ENCODE results near the gene GNAZ. TPM values are rescaled to one million over a fixed set of nuclear protein-coding genes. Genes with fewer than 3 reads are reported as not detected.

The GNAZ gene
- total RNA-seq, 4 donors from 2014 or later, result 50.1 to 89.2 (median 55.0) TPM

GRCh38 chr22:23054531-23055257 is 15.6 kb upstream of the GNAZ start:
- no peak for TF ChIP-seq POLR2AphosphoS5 (IDR thresholded peaks at IDR 0.05)
- TF ChIP-seq EP300 (IDR thresholded peaks at IDR 0.05), result no peak
- TF ChIP-seq CTCF (IDR thresholded peaks at IDR 0.05), result no peak
- TF ChIP-seq POLR2A (IDR thresholded peaks at IDR 0.05), result no peak
- H3K27me3 ChIP-seq, result peaks cover 7% of the 10 kb centered on the region
- H3K27ac ChIP-seq, result no peak overlapping the region
- no peaks in the 10 kb centered on the region for H3K4me1 ChIP-seq
- 80 to 87% methylated on average over 3 to 5 of the region's 5 CpGs for WGBS, 2 donors (ENCODE audit: low coverage in 1 of 2)
- peaks cover 0 to 26% (median 0%) of the 10 kb centered on the region in 3 donors for H3K9me3 ChIP-seq
- no peaks in the 10 kb centered on the region for H3K36me3 ChIP-seq
- H3K4me3 ChIP-seq, result no peak overlapping the region
- no peak for ATAC-seq

GRCh38 chr22:23055449-23056179 is 14.7 kb upstream of the GNAZ start:
- Histone ChIP-seq H3K4me3 (no peak overlapping the region), H3K36me3 (no peaks in the 10 kb centered on the region), H3K9me3 (peaks cover 0 to 26% (median 0%) of the 10 kb centered on the region in 3 donors), H3K4me1 (no peaks in the 10 kb centered on the region), H3K27ac (no peak overlapping the region), H3K27me3 (peaks cover 7% of the 10 kb centered on the region)
- TF ChIP-seq CTCF (IDR thresholded peaks at IDR 0.05) (no peak), POLR2AphosphoS5 (IDR thresholded peaks at IDR 0.05) (no peak), EP300 (IDR thresholded peaks at IDR 0.05) (no peak), POLR2A (IDR thresholded peaks at IDR 0.05) (no peak)
- 77 to 83% methylated on average over 5 to 6 of the region's 7 CpGs for WGBS, 2 donors (ENCODE audit: low coverage in 1 of 2)
- ATAC-seq, result no peak

GRCh38 chr22:23057331-23057730 is 13.0 kb upstream of the GNAZ start:
- TF ChIP-seq EP300 (IDR thresholded peaks at IDR 0.05) (no peak), POLR2A (IDR thresholded peaks at IDR 0.05) (no peak), CTCF (IDR thresholded peaks at IDR 0.05) (no peak), POLR2AphosphoS5 (IDR thresholded peaks at IDR 0.05) (no peak)
- ATAC-seq, result no peak
- H3K9me3 ChIP-seq, result peaks cover 0 to 26% (median 0%) of the 10 kb centered on the region in 3 donors
- H3K27ac ChIP-seq, result no peak overlapping the region
- peaks cover 7% of the 10 kb centered on the region for H3K27me3 ChIP-seq
- H3K36me3 ChIP-seq, result no peaks in the 10 kb centered on the region
- H3K4me1 ChIP-seq, result no peaks in the 10 kb centered on the region
- H3K4me3 ChIP-seq, result no peak overlapping the region
- 23 to 33% methylated on average over 1 of the region's 1 CpG for WGBS, 2 donors (ENCODE audit: low coverage in 1 of 2)

- no peak overlapping the region for H3K4me3 ChIP-seq
- H3K27me3 ChIP-seq, result peaks cover 6% of the 10 kb centered on the region
- no CpG with 5 or more reads among the region's 2 CpGs for WGBS, 2 donors (ENCODE audit: low coverage in 1 of 2)
- no peaks in the 10 kb centered on the region for H3K4me1 ChIP-seq
- no peak for TF ChIP-seq CTCF (IDR thresholded peaks at IDR 0.05)
- no peak for TF ChIP-seq POLR2A (IDR thresholded peaks at IDR 0.05)
- TF ChIP-seq EP300 (IDR thresholded peaks at IDR 0.05), result no peak
- TF ChIP-seq POLR2AphosphoS5 (IDR thresholded peaks at IDR 0.05), result no peak
- H3K36me3 ChIP-seq, result no peaks in the 10 kb centered on the region
- no peak overlapping the region for H3K27ac ChIP-seq
- H3K9me3 ChIP-seq, result peaks cover 0 to 26% (median 0%) of the 10 kb centered on the region in 3 donors
- ATAC-seq, result no peak
These were observed 12.3 kb upstream of the GNAZ start for GRCh38 chr22:23058063-23058462.

Measured in gastroesophageal sphincter (tissue), 4 donors.